HG03439 (cell line): ENCODE measurements around the gene CAMK4.

Experiments
- ATAC-seq: cut with Tn5 transposase; IDR thresholded peaks from one replicate; pipeline ENCODE4 v1.9.1; 2021; ENCODE audit warnings: mild to moderate bottlenecking, moderate library complexity; ENCODE audit not compliant: unreplicated experiment

The CAMK4 gene

DNA sequence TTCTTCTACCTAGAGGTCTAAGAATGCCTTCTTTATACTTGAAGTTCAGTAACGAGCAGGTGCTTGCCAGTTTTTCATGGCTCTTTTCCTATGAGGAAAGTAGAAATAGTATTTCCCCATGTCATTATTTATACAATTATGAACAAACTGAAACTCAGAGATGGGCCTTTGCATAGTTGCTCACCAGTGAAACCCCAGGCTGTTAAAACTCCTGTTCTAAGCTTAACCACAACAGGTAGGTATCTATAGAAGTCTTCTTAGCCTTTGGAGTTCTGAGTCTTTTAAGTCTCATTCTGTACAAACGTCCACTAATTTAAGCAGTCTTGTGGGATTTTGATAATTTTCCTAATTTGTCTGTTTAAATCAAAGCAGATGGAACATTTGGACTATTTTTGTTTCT is 198.1 kb downstream of the CAMK4 start:
- ATAC-seq = no peak

DNA sequence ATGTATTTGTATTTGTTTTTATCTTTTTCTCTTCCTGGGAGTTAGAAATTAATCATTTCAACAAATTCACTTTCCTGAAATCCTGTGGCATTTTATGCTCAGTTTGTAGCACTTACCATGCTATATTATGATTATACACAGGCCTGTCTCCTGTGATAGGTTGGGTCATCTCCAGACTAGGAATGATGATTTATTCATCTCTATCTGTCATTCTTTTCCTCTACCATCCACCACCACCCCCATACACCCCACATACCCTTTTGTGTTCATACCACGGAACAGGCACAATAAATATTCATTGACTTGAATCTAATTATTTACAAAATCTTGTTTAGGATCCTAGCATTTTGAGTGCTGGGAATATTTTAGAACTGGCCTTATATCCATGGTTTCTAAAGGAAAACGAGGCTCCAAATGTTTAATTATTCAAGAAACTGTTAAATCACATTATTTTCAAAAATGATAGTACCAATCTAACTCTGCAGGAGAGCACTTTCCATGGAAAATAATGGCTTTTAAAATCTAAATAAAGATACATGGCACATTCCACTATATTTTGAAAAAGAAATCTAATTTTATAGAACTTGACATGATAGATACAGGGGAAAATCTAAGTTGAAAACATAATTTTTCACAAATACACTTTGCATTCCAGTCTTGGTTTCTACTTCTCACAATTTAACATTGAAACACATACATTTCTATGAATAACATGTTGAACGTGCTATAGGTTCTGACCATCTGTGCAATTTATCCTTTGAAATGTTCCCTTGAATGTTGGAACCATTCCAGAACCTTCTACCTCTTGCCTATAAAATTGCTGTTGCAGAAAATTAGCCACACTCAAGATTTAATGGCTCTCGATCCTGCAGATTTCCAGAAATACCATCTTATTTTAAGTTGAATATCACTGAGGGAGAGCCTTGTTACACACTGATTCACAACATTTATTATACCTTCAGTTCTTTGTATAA is 198.8 kb downstream of the CAMK4 start:
- ATAC-seq = no peak

DNA sequence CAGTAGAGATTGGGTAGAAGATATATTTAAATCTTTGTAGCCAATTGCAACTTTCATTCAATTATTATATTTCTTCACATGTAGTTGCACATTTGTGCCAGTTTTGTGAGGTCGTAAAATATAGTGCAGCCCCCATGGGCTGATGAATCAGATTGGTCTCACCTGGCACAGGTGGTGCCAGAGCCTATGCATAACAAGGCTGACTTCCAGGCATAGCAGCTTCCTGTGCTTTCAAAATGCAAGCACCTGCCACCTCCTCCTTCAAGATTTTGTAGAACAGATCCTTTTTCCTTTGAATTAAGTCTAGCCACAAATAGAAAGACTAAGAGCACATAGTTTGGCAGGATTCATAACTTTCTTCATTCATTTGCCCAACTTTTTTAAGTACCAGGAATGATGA is 201.0 kb downstream of the CAMK4 start:
- no peak for ATAC-seq

DNA sequence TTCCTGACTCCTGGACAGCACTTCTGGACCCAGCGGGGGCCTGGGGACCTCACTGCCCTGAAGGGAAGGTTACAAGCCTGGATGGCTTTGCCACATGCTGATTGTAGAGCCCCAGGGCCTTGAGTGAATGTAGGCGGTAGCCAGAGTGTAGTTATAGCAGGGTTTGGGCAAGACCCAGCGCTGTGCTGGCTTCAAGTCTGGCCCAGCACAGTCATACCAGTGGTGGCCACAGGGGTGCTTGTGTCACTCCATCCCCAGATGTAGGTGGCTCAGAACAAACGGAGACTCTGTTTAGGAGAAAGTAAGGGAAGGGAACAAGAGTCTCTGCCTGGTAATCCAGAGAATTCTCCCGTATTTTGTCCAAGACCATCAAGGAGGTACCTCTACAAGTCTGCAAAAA is 203.6 kb downstream of the CAMK4 start:
- no peak for ATAC-seq

DNA sequence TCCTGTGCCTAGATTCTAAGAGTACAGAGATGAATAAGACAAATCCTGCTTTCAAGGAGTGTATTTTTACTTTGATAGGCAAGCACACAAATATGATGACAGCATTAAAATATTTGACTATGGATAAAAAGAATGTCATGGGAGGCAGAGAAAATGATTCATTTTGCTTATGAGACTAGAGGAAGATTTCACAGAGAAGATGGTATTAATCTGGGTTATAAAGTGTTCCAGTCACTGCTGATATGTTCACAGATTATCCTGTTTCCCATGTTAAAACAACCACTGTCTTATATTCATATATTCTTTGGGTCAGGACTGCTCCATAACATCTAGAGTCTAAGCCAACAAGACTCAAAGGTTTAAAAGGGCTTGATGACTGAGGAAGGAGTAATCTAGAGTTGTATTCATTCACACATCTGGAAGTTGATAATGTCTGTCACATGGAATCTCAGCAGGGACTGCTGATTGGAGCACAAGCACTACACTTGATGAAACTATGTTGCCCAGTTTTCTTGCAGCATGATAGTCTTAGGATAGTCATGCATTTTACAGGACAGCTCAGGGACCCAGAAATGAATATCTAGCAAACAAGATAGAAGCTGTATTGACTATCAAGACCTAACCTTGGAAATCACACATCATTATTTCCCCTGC is 208.8 kb downstream of the CAMK4 start:
- no peak for ATAC-seq

DNA sequence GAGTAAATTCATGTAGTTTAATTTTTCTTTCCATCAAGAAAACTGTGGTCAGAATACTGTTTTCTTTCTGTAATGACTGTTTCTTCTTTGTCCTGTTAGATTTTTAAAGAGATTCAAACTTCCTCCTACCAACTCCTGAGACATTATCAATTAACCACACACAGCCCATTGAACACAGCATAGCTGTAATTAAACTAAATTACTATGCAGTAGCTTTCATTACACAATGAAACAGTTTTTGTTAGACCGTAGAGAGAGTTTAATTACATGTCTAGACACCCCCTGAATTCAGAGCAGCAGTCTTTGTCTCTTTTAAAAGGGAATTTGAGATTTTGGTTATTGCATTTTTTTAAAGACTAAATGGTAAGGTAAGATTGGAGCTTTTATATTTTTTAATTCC is 210.6 kb downstream of the CAMK4 start:
- ATAC-seq = no peak

DNA sequence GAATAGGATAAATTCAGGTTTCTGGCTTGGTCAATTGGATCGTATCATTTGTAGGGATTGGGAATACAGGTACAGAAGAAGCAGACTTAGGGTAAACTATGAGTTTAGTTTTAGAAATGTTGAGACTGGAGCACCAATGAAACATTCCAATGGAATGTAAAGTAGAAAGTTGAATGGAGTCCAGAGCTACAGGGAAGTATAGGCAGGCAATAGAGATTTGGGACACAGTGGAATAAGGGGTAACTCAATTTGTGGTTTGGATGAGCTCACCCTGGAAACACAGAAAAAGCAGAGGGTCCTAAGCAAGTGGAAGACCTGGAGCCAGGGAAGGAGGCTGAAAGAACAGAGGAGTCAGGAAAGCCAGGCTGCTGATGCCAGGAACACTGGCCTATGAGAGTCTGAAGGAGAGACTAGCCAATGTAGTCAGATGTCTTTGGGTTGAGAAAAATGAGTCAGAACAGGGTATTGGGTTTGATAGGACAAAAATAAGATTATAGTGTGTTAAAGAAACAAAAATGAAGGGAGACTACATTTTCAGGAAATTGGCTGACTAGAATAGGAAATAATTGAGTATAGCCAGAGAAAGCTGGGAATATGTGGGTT is 215.4 kb downstream of the CAMK4 start:
- ATAC-seq = no peak

DNA sequence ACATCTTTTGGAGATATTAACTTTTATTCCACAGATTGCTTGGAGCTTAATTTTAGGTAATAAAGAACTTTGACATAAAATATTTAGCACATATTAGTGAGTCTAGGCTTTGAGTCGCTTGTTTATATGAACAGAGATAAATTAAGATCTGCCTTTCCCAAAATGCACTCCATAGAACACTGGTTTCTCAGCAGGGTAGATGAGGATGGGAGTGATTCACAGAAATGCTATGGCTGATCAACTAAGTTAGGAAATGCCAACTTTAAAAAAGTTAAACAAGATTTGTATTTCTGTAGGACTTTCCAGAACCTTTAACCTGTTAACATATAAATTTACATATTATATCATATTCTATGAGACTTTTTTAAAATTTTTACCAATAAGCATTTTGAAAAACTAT is 222.9 kb downstream of the CAMK4 start:
- no peak for ATAC-seq

DNA sequence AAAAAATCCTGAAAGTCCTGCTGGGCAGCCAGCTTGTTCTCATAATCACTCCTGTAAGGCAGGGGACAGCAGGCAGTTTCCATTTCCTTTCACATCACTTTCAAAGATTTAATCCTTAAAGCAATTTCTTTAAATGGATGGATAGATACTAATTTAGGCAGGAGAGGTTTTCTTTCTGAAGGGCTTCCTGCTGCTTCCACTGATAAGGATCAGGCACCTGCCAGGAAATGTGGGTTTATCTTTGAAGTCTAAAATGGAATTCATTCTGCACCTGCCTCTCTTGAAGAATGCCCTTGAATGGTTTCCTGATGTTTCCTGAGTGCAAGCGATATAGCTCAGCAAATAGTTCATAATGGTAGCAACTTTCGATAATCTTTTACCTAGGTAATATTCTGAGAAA is 223.6 kb downstream of the CAMK4 start:
- no peak for ATAC-seq

DNA sequence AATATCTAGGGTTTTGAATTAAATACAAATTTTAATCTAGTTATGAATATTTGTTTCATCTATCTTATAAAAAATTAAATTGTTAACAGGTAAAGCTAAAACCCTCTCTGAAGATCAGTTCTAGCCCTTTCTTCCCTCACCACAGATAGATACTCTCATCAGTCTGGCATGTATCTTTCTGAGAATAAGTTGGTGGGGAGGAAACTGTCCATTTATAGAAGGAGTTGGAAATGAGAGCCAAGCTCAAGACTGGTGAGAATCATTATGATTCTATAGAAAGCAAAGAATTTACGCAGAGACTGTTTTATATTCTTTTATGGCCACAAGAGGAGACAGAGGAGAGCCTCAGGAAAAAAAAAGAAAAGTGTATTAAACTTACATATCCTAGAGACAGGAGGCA is 229.1 kb downstream of the CAMK4 start:
- ATAC-seq = no peak

DNA sequence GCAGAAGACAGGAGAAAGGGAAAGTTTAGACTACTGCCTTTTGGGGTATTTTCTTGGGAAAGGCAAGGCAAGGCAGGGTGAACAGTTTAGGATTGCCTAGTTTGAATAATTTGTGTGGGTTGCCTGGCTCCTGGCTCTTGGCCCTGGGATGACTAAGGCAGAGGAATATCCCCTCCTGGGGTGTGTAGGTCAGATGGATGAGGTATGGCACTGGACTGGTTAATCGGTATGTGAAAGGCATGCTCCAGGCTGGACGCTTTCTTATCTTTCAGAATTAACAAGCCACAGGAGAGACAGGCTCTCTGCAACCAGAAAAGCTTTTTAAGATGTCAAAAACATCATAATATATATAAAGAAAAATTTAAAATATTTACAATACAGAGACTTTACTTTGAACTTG is 229.6 kb downstream of the CAMK4 start:
- ATAC-seq = no peak

DNA sequence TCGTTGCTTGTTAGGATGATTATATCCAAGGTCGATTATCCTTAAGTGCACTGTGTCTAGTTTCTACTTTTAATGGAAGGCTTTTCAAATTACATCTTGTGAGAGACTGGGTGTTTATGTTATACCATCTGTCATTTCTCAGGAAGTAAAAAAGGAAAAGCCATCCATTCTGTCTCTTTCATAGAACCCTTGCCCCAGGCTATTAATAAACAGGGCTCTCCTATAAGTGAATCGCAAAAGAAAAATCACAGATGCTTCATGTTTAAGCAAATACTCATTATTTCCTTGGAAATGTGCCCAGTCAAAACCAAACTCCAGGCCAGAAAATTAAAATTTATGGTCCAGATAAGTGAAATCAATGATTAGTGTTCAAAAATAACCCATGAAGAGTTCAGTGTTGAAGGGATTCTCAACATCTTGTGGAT is 230.0 kb downstream of the CAMK4 start:
- no peak for ATAC-seq

DNA sequence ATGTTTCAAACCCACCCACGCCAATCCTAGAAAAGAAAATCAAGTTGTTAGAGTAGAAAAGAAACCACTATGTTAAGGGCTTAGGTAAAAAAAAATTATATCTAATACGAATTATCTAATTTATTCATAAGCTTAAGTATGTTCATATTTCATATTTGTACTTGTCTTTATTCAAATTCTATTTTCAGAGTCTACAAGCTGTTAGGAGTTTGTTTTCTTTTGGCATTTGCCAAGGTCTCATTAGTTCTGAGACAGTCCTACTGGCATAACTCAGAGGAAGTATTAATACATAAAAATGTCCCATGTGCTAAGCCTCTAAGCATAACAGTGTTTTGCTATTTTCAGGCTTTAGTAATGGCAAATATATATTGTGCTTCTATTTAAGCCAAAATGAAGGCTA is 230.6 kb downstream of the CAMK4 start:
- no peak for ATAC-seq

DNA sequence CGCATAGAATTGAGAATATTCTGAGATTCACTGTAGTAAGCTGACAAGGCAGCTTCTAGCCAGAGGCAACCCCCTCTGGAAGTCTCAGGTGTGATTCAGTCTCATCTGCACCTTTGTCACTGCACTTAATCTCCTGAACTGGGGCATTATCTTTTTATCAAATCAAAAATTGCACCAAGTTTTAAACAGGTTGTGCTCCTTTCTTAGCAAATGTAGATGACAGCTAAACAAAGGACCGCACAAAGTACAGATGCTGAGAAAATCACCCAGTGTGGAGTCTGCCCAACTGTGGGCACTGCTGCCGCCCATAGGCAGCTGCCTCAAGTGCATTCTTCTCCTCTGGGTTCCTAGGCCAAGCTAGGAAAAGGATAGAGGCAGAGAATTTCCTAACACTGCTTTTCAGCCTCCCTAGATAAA is 237.1 kb downstream of the CAMK4 start:
- ATAC-seq = no peak

DNA sequence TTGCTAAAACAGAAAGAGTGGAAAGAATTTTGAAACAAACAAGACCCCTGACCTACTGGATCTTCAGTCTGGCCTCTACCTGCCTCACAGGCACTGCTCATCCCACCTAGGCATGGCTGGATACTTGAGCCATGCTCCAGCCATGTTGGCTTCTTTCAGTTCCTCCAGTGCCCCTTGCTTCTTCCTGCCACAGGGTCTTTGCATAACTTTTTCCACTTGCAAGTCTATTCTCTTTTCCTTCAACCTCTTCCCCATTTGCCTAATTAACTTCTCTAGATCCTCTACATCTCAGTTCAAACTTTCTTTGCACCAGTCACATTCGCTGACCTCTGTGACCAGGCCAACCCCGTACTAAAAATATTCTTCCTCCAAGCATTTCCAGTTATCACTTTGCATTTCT is 237.8 kb downstream of the CAMK4 start:
- ATAC-seq = no peak

DNA sequence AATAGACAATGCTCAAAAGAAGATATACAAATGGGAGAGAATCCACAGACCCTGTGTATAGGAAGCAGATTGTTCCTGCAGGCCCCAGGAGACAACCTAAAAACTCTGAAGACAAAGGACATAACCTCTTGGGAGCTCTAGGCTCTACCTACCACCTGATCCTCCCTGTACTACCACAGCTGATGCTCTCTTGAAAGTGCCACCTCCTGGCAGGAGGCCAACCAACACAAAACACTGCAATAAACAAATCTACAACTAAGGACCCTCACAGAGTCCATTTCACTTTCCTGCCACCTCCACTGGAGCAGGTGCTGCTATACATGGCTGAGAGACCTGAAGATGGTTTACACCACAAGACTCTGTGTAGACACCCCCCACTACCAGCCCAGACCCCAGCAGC is 239.1 kb downstream of the CAMK4 start:
- no peak for ATAC-seq

DNA sequence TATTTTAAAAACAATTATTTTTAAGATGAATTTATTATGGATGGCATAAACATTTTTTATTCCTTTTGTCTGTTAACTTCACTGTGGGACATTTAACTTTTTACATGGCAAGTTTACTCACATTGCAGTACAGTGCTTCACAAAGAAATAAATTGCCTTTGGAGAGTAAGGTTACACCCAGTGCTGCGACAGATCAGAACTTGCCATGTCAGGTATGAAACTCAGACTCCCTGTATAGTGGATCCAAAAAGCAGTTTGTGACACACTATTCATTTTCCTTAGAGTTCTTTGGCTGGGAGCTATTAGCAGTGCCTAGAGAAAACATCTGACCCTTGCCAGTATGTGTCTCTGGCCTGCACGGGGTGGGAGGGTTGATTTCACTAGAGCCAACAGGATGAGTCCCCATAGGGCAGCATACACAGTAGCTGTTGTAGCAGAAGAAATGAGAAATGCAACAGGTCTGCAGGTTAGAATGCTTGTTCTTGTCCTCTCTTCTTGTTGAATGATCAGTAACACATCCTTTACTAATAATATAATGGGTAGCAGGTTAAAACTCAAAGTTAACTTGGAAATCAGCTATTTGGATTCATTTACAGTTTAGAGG is 245.2 kb downstream of the CAMK4 start:
- no peak for ATAC-seq

DNA sequence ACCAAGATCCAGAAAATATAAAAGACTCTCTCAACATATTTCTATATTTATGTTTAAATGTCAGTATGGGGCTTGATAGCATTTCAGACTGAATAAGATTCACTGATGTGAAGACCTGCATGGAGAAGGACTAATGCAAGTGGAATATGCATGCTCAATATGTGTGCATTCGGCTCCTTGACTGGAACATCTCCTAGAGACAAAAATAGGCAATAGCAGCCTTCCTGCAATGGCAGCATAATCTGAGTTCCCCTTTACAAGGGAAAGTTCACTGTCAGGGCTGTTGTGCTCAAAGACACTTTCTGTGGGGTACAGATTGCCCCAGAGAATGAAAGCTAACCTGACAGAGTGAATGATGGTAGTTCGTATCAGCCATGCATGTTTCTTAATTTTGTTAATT is 245.7 kb downstream of the CAMK4 start:
- ATAC-seq = no peak

DNA sequence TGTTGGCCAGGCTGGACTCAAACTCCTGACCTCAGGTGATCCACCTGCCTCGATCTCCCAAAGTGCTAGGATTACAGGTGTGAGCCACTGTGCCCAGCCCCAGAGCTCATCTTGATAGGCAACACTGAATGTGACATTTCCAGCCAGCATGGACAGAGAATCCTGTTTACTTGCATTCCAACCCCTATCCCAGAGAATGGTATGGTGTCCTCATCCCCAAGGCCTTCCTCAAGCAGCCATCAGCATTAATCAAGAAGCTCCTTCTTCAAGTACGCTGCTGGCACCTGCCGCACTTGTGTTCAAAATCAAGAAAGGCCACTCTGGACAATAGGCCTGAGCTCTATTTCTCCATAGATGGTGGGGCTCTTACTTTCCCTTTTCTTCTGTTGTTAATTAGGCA is 247.9 kb downstream of the CAMK4 start:
- ATAC-seq = no peak

DNA sequence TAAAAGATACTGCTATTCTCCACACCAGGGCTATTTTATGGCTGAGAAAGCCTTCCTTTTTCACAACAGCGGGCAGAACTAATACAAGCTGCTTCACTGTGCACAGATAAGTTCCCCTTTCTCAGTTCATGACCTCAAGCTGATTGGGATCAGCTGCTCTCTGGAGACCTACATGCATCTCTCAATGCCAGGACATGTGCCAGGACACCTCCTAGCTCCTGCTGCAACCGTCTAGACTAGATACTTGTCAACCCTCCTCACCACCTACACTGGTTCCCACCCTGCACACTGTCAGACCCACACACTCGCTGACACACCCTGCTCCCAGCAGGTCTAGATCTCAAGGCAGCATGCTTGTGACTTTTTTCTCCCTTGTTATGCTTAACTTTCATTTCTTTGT is 248.4 kb downstream of the CAMK4 start:
- ATAC-seq = no peak

DNA sequence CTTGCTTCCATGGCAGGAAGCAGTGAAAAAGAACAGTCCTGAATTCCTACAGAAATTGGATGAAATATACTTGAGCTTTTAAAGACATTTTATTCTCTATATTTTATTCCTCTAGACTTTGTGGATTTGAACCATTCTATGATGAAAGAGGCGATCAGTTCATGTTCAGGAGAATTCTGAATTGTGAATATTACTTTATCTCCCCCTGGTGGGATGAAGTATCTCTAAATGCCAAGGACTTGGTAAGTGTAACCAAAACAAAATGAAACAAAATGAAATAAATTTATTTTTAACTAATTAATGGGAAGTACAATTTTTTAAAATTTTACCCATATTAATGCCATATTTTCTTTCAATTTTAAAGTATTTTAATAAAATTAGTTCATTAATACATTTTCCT is 254.1 kb downstream of the CAMK4 start:
- no peak for ATAC-seq

DNA sequence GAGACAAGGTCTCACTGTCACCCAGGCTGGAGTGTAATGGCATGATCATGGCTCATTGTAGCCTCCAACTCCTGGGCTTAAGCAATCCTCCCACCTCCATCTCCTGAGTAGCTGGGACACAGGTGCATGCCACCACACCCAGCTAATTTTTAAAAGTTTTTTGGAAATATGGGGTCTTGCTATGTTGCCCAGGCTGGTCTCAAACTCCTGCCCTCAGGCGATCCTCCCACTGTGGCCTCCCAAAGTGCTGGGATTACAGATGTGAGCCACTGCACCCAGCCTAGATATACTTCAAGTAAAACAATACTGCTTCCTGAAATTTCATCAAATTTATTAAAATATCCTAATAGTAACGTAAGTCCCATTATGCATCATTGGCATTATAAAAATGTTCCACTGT is 254.7 kb downstream of the CAMK4 start:
- no peak for ATAC-seq
